ENCODE results near the gene C1RL. TPM values are rescaled to one million over a fixed set of nuclear protein-coding genes. Genes with fewer than 3 reads are reported as not detected.

The C1RL gene
- total RNA-seq, 1 donor from 2014 or later: 80.5 TPM

- no peaks in the 10 kb centered on the region for H3K9me3 ChIP-seq
- no peak overlapping the region for H3K27ac ChIP-seq
- H3K27me3 ChIP-seq (ENCODE audit: low read depth): no peaks in the 10 kb centered on the region
- H3K36me3 ChIP-seq: peaks cover 17% of the 10 kb centered on the region
- H3K4me1 ChIP-seq: peaks cover 4% of the 10 kb centered on the region
- DNase-seq (peak; percentile 66), ATAC-seq (peak; percentile 81 to 83)
- peak; percentile 71 for TF ChIP-seq CTCF (IDR thresholded peaks at IDR 0.05)
- no peak overlapping the region for H3K4me3 ChIP-seq
- intact Hi-C loops (cut with DNase I): no loop called here
Observed at GRCh38 chr12:7142056-7142644, 33.1 kb upstream of the C1RL start.

- ATAC-seq (no peak), DNase-seq (no peak)
- Histone ChIP-seq H3K4me3 (no peak overlapping the region), H3K36me3 (peaks cover 18% of the 10 kb centered on the region), H3K4me1 (peaks cover 4% of the 10 kb centered on the region), H3K27ac (no peak overlapping the region), H3K9me3 (no peaks in the 10 kb centered on the region), H3K27me3 (ENCODE audit: low read depth) (no peaks in the 10 kb centered on the region)
- TF ChIP-seq CTCF (IDR thresholded peaks at IDR 0.05): no peak
- intact Hi-C loops (cut with DNase I): no loop called here
Observed at GRCh38 chr12:7141351-7142005, 32.5 kb upstream of the C1RL start.

DNA sequence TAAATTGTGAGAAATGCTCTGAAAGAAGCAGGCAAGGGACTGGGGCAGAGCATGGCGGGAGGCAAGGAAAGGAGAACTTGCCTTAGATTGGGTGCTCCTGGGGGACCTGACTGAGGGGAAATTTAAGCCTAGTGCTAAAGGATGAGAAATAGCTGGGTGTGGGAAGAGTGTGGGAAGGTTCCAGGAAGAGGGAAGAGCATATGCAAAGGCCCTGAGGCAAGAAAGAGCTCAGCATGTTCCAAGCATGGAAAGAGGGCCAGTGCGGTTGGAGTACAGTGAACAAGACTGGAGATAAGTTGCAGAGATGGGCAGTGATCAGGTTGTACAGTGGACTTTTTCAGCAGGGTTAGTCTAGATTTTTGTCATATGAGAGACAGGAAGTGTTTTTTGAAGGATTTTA lies 30.2 kb upstream of the C1RL start:
- TF ChIP-seq CTCF (IDR thresholded peaks at IDR 0.05): no peak
- H3K4me1 ChIP-seq: peaks cover 4% of the 10 kb centered on the region
- ATAC-seq (no peak), DNase-seq (no peak)
- H3K36me3 ChIP-seq: peaks cover 28% of the 10 kb centered on the region
- no peak overlapping the region for H3K27ac ChIP-seq
- no peak overlapping the region for H3K4me3 ChIP-seq
- no peaks in the 10 kb centered on the region for H3K9me3 ChIP-seq
- no peaks in the 10 kb centered on the region for H3K27me3 ChIP-seq (ENCODE audit: low read depth)
- intact Hi-C loops (cut with DNase I): no loop called here

DNA sequence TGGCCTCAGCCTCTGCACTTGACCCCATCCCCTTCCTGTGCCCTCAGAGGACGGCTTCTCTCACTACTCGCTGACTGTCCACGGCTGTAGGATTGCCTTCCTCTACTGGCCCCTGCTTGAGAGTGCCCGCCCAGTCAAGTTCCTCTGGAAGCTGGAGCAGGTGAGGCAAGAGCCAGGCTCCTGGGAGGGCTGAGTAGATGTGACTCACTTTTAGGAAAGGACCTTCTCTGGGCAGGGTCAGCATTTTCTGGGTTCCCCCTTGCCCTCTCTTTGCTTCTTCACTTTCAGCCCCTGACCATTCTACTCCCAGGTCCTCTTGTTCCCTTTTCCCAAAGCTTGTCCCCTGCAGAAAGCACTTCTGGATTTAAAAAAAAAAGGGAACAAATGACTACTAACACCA lies 28.9 kb upstream of the C1RL start:
- TF ChIP-seq CTCF (IDR thresholded peaks at IDR 0.05): no peak
- peaks cover 4% of the 10 kb centered on the region for H3K4me1 ChIP-seq
- intact Hi-C loops (cut with DNase I): no loop called here
- no peaks in the 10 kb centered on the region for H3K9me3 ChIP-seq
- ATAC-seq (peak; percentile 46 to 55), DNase-seq (no peak)
- H3K36me3 ChIP-seq: peaks cover 31% of the 10 kb centered on the region
- no peak overlapping the region for H3K4me3 ChIP-seq
- no peaks in the 10 kb centered on the region for H3K27me3 ChIP-seq (ENCODE audit: low read depth)
- no peak overlapping the region for H3K27ac ChIP-seq

GRCh38 chr12:7136676-7137075 lies 27.7 kb upstream of the C1RL start:
- Histone ChIP-seq H3K9me3 (no peaks in the 10 kb centered on the region), H3K36me3 (peaks cover 31% of the 10 kb centered on the region)
- no peak for DNase-seq

More at GRCh38 chr12:7136676-7137075, 27.7 kb upstream of the C1RL start:
- no peak for TF ChIP-seq CTCF (IDR thresholded peaks at IDR 0.05)
- Histone ChIP-seq H3K4me1 (peaks cover 4% of the 10 kb centered on the region), H3K4me3 (no peak overlapping the region), H3K27me3 (ENCODE audit: low read depth) (no peaks in the 10 kb centered on the region), H3K27ac (no peak overlapping the region)
- intact Hi-C loops (cut with DNase I): no loop called here
- no peak for ATAC-seq
